ENCODE data around the gene ATOSA. TPM values are rescaled to one million over a fixed set of nuclear protein-coding genes. Genes with fewer than 3 reads are reported as not detected.

ATOSA gene
- total and polyA plus RNA-seq, 2 of the 8 experiments (the other 6 are each of a cell fraction or from before 2014, with no cell fraction given) = 4.6 to 7.9 TPM

DNA sequence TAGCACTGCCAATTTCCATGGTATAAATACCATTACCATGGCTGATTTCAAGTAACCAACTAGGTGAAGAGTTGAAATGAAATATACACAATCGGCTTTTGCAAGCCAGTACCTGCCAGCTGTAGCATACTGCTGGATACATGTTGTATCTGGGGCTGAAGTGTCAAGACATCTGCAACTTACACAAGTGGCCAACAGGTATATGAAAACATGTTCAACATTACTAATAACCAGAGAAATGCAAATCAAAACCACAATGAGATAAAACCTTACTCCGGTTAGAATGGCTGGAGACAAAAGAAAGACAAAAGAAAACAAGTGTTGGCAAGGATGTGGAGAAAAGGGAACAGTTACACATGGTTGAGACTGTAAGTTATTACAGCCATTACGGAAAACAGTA lies 11.6 kb downstream of the ATOSA start:
- CTCF ChIA-PET (ENCODE audit: partially characterized antibody) = no interaction called here
- FAIRE-seq = no peak

More for the DNA sequence above, 11.6 kb downstream of the ATOSA start:
- Histone ChIP-seq H3K9ac (replicated peaks in 1 of 4; ENCODE audit: extremely low read depth in 1 of 4, low read depth in 3 of 4, low read length in 3 of 4) (no peak overlapping the region), H3K27me3 (replicated peaks in 1 of 4; ENCODE audit: control insufficient read depth in 3 of 4, extremely low read depth in 1 of 4, insufficient read depth in 3 of 4, low read length in 3 of 4) (no peaks in the 10 kb centered on the region), H2BK120ac (replicated peaks; ENCODE audit: low read depth, low read length) (no peak overlapping the region), H2BK20ac (ENCODE audit: low read length) (no peak overlapping the region), H3K4me2 (ENCODE audit: insufficient read depth in 1 of 2, low read depth in 2 of 2, low read length in 2 of 2) (no peak overlapping the region), H2AFZ (ENCODE audit: low read length) (no peak overlapping the region), H2BK12ac (ENCODE audit: low read depth, low read length) (no peak overlapping the region), H4K20me1 (replicated peaks in 1 of 2; ENCODE audit: control insufficient read depth in 1 of 2, insufficient read depth in 2 of 2, low read length in 2 of 2) (no peaks in the 10 kb centered on the region), H3K4ac (replicated peaks; ENCODE audit: insufficient read length, low read depth, low read length) (no peak overlapping the region), H3K27ac (ENCODE audit: low read depth, low read length) (no peak overlapping the region), H2AK5ac (ENCODE audit: low read depth, low read length) (no peak overlapping the region), H3K18ac (ENCODE audit: extremely low read depth, low read length) (no peak overlapping the region), H4K5ac (ENCODE audit: insufficient read length, low read depth, low read length) (no peak overlapping the region), H3K23ac (ENCODE audit: insufficient read length) (no peak overlapping the region), H3K4me1 (replicated peaks in 1 of 4; ENCODE audit: control insufficient read depth in 3 of 4, insufficient read depth in 4 of 4, low read length in 3 of 4) (no peaks in the 10 kb centered on the region), H2BK5ac (ENCODE audit: low read depth, low read length) (no peak overlapping the region), H3K36me3 (ENCODE audit: control insufficient read depth in 2 of 4, insufficient read depth in 4 of 4, low read length in 3 of 4) (no peaks in the 10 kb centered on the region), H3K9me3 (ENCODE audit: insufficient read depth in 2 of 2, low read depth in 1 of 2, low read length in 1 of 2) (no peaks in the 10 kb centered on the region), H3K79me2 (ENCODE audit: control insufficient read depth in 1 of 2, insufficient read depth in 2 of 2, low read length in 2 of 2) (no peaks in the 10 kb centered on the region), H2BK15ac (ENCODE audit: low read length) (no peak overlapping the region), H3K23me2 (ENCODE audit: low read depth, low read length) (no peaks in the 10 kb centered on the region; the same call in 1 of the 2 replicates), H3K79me1 (ENCODE audit: low read depth, low read length) (no peaks in the 10 kb centered on the region), H3K4me3 (ENCODE audit: extremely low read depth in 1 of 4, insufficient read depth in 2 of 4, low read depth in 3 of 4, low read length in 4 of 4) (no peak overlapping the region), H4K91ac (replicated peaks; ENCODE audit: insufficient read length, low read length) (no peak overlapping the region), H3K14ac (ENCODE audit: insufficient read length) (no peak overlapping the region), H3K56ac (replicated peaks; ENCODE audit: insufficient read length, low read depth, low read length) (no peak overlapping the region), H4K8ac (ENCODE audit: extremely low read depth, insufficient read depth, low read length) (no peak overlapping the region)
- no peak for DNase-seq (ENCODE audit: low read depth in 1 of 2, low spot score in 2 of 2)
- no peak for TF ChIP-seq RFX5 (IDR thresholded peaks at IDR 0.05; ENCODE audit: borderline replicate concordance, low read depth, low read length)
- TF ChIP-seq PHF8 (conservative IDR thresholded peaks at IDR 0.05; ENCODE audit: low read depth, low read length) = no peak
- TF ChIP-seq CBX5 (IDR thresholded peaks at IDR 0.05; ENCODE audit: low read depth, low read length) = no peak
- TF ChIP-seq, protein P1, sequence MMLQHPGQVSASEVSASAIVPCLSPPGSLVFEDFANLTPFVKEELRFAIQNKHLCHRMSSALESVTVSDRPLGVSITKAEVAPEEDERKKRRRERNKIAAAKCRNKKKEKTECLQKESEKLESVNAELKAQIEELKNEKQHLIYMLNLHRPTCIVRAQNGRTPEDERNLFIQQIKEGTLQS (IDR thresholded peaks at IDR 0.05; ENCODE audit: insufficient read depth, low read depth, low read length) = no peak
- POLR2A ChIA-PET (ENCODE audit: partially characterized antibody) = no interaction called here
- 90% methylated on average over 3 of the region's 3 CpGs; no CpG with 5 or more reads in 1 of the 2 experiments for WGBS, 2 experiments (ENCODE audit: extremely low coverage in 1 of 2, insufficient coverage in 1 of 2, insufficient read length in 1 of 2, insufficient replicate concordance in 2 of 2, low coverage in 1 of 2, low lambda C conversion rate in 2 of 2, missing lambda C conversion rate in 1 of 2)

Measured in H1 (cell line).